Measurements from ENCODE around the gene TCP11.

- TF ChIP-seq MAX (IDR thresholded peaks at IDR 0.05; ENCODE audit: low read depth, low read length) (no peak), CTCF (IDR thresholded peaks at IDR 0.05; ENCODE audit: low read depth, low read length) (no peak)
Observed at GRCh38 chr6:35145757-35146156, 4.6 kb upstream of the TCP11 start.
